Subcutaneous abdominal adipose tissue (tissue), 5 donors: ENCODE results near the gene DHX38.

Experiments used
- H3K27ac ChIP-seq: one replicate; pipeline ENCODE4 v1.7.0; 2013; ENCODE audit warnings: low read depth, mild to moderate bottlenecking, inconsistent platforms, low read length, moderate library complexity
- H3K27me3 ChIP-seq, 5 donors: one replicate each; pipeline ENCODE4 v1.7.0; 2013; ENCODE audit warnings: low read length in 5 of 5, inconsistent platforms in 1 of 5; ENCODE audit not compliant: control insufficient read depth in 5 of 5, insufficient read depth in 4 of 5
- H3K36me3 ChIP-seq, 5 donors: one replicate each; pipeline ENCODE4 v1.7.0; 2013; ENCODE audit warnings: low read length in 5 of 5; ENCODE audit not compliant: control insufficient read depth in 5 of 5, insufficient read depth in 5 of 5
- H3K4me1 ChIP-seq, 5 donors: one replicate each; pipeline ENCODE4 v1.7.0; 2013; ENCODE audit warnings: low read length in 5 of 5, mild to moderate bottlenecking in 3 of 5, moderate library complexity in 1 of 5; ENCODE audit not compliant: control insufficient read depth in 5 of 5, insufficient read depth in 5 of 5
- H3K4me3 ChIP-seq, 5 donors: one replicate each; pipeline ENCODE4 v1.7.0; 2013; ENCODE audit warnings: low read length in 5 of 5, low read depth in 1 of 5
- H3K9ac ChIP-seq, 5 donors: one replicate each; pipeline ENCODE4 v1.7.0; 2013; ENCODE audit warnings: low read length in 5 of 5, mild to moderate bottlenecking in 4 of 5, moderate library complexity in 3 of 5
- H3K9me3 ChIP-seq, 5 donors: one replicate each; pipeline ENCODE4 v1.7.0; 2013; ENCODE audit warnings: low read length in 5 of 5; ENCODE audit not compliant: control insufficient read depth in 5 of 5
- donor health status: healthy.
- donor health status: healthy.
- donor health status: healthy.
- donor health status: healthy.
- donor health status: healthy.

DHX38 gene

DNA sequence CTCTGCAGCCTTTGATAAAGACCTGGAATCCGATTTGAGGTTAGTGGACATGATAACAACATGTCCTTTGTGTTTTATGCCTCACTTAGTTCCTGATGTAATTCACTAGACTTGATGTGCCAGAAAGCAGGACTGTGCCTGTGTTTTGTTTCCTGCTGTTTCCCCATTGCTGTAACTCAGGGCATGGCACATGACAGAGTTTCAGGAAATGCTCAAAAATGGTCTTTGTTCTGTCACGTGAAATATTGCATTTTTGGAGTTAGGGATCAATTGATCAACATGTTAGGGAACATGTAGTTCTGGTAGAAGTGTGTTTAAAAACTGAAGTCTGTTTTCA, 32.8 kb downstream of the DHX38 start:
- Histone ChIP-seq H3K9ac (no peak overlapping the region), H3K27me3 (no peaks in the 10 kb centered on the region), H3K27ac (no peak overlapping the region), H3K4me1 (peaks cover 0 to 14% (median 0%) of the 10 kb centered on the region in 5 donors), H3K9me3 (no peaks in the 10 kb centered on the region), H3K36me3 (no peaks in the 10 kb centered on the region), H3K4me3 (no peak overlapping the region)

DNA sequence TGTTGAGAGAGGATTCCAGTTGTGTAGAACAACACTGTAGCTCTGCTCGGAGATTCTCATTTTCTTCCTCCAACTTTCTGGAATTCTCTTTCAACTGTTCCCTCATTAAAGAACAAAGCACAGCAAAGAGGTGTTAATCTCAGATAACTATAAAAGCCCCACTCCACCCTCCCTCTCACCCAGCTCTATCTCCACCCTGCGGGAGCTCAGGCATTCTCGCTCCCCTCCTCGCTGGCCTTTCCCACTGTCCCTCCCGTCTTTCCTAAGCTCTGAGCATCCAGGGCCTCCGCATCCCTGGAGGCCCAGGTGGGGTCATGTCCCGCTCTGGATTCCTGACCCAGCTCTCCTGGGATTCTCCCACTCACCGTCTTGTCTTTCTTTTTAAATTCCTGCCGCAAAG, 35.1 kb downstream of the DHX38 start:
- H3K9me3 ChIP-seq = no peaks in the 10 kb centered on the region
- H3K9ac ChIP-seq = no peak overlapping the region
- H3K4me3 ChIP-seq = no peak overlapping the region
- H3K27me3 ChIP-seq = no peaks in the 10 kb centered on the region
- H3K27ac ChIP-seq = no peak overlapping the region
- no peaks in the 10 kb centered on the region for H3K36me3 ChIP-seq
- H3K4me1 ChIP-seq = peaks cover 0 to 14% (median 0%) of the 10 kb centered on the region in 5 donors

DNA sequence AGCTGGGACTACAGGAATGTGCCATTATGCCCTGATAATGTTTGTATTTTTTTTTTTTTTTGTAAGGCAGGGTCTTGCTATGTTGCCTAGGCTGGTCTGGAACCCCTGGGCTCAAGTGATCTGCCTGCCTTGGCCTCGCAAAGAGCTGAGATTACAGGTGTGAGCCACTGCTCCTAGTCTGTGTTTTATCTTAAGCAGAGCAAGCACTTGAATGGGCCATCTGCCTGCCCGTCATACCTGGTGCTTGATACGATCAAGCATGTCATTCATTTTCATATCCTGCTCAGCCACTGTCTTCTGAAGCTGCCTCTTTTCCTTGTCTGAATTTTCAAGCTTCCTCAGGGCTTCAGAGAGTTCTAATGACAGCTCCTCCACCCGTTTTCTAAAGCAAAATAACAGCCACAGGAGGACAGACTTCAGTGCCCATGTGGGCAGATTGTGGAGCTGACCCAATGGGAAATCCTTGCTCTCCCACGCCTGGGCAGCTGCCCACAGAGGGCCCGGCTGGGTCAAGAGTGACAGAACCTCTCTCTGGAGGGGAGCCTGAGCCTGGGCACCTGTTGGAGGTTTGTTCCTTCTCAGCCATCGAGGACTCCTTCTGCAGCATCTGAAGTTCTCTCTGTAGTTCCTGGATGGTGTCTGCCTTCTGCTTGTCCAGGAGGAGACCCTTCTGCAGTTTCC, 36.5 kb downstream of the DHX38 start:
- Histone ChIP-seq H3K9me3 (no peaks in the 10 kb centered on the region), H3K27ac (no peak overlapping the region), H3K4me3 (no peak overlapping the region), H3K27me3 (no peaks in the 10 kb centered on the region), H3K9ac (no peak overlapping the region), H3K4me1 (peaks cover 0 to 6% (median 0%) of the 10 kb centered on the region in 5 donors), H3K36me3 (no peaks in the 10 kb centered on the region)

DNA sequence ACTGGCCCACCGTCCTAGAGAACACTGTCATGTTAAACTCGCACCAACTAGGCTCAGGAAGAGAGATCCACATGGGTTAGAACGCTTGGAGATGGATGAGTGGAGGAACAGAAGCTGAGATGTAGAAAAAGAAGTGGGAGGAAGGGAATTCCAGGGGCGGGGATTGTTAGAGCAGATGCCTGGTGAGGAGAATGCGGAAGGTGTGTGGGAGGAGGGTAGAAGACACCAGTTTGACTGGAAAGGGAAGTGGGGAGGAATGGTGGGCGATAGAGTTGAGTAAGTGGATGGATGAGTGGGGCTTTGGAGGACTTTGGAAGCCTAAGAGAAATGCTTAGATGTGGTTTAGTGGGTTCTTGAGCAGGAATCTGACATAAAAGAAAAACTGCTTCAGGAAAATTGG, 37.4 kb downstream of the DHX38 start:
- no peak overlapping the region for H3K9ac ChIP-seq
- H3K4me3 ChIP-seq = no peak overlapping the region
- no peaks in the 10 kb centered on the region for H3K9me3 ChIP-seq
- no peak overlapping the region for H3K27ac ChIP-seq
- no peaks in the 10 kb centered on the region for H3K36me3 ChIP-seq
- no peaks in the 10 kb centered on the region for H3K27me3 ChIP-seq
- H3K4me1 ChIP-seq = no peaks in the 10 kb centered on the region

DNA sequence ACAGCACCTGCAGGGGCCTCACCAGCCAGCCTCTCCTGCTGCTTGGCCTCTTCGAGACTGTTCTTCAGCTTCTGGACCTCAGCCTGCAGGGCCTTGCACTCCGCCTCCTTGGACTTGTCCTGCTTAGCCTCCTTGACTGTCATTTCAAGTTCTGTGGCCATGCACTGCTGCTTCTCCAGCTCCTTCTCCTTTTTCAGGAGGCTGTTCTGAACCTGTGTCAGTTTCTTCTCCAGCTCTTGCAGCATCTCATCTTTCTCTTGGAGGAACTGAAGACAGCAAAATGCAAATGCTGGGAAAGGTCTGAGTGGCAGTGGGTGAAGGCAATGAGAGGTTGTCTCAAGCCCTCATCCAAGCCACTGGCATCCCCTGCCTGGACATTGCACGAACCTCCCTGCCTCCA, 39.1 kb downstream of the DHX38 start:
- H3K4me3 ChIP-seq = no peak overlapping the region
- H3K9me3 ChIP-seq = no peaks in the 10 kb centered on the region

DNA sequence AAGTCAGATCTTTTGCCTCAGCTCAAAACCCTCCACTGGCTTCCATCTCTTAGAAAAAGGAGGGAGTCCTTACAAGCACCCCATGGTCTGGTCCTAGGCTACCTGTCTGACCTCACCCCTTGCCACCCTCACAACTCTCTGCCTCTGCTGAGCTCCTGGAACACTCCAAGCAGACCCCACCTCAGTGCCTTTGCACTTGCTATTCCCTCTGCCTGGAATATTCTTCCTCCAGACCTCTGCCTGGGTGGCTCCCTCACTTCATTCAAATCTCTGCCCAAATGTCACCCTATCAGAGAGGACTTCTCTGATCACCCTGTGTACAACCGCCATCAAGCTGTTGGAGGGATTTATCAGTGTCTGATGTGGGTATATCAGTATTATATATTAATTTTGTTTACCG, 40.9 kb downstream of the DHX38 start:
- no peaks in the 10 kb centered on the region for H3K27me3 ChIP-seq
- H3K4me1 ChIP-seq = no peaks in the 10 kb centered on the region
- no peak overlapping the region for H3K4me3 ChIP-seq
- no peaks in the 10 kb centered on the region for H3K9me3 ChIP-seq
- no peak overlapping the region for H3K27ac ChIP-seq
- no peaks in the 10 kb centered on the region for H3K36me3 ChIP-seq
- no peak overlapping the region for H3K9ac ChIP-seq

More for the DNA sequence above, 39.1 kb downstream of the DHX38 start:
- H3K9ac ChIP-seq = no peak overlapping the region
- H3K36me3 ChIP-seq = no peaks in the 10 kb centered on the region
- H3K27ac ChIP-seq = no peak overlapping the region
- no peaks in the 10 kb centered on the region for H3K4me1 ChIP-seq
- no peaks in the 10 kb centered on the region for H3K27me3 ChIP-seq

DNA sequence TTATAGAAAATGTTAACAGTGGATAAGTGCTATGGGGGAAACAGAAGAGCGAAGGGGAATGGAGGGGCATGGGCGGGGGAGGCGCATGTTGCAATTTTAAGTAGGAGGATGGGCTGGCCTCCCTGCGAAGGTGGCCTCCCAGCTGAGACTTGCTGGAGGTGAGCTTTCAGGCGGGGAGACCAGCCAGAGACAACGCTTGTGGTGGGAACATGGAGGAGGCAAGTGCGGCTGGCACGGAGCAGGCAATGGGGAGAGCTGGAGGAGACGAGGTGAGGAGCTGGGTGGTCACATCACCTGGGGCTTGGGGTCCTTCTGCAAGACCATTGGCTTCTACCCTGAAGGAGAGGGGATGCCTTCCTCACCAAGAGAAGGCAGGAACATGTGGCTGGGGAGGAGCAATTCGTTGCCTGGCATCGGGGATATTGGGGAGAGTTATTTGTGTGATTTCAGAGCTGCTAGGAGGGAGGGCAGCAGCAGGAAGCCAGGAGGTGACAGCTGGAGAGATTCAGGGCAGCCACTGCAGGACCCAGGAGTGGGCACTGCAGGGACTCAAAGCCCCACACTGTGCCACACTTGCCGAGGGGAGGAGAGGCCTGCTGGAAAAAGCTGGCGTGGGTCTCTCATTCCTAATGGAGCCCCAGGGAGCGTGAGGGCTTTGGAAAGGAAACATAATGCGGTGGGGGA, 43.9 kb downstream of the DHX38 start:
- H3K27me3 ChIP-seq = no peaks in the 10 kb centered on the region
- no peaks in the 10 kb centered on the region for H3K36me3 ChIP-seq
- no peak overlapping the region for H3K27ac ChIP-seq
- no peak overlapping the region for H3K4me3 ChIP-seq
- H3K4me1 ChIP-seq = no peaks in the 10 kb centered on the region
- H3K9me3 ChIP-seq = no peaks in the 10 kb centered on the region
- no peak overlapping the region for H3K9ac ChIP-seq

DNA sequence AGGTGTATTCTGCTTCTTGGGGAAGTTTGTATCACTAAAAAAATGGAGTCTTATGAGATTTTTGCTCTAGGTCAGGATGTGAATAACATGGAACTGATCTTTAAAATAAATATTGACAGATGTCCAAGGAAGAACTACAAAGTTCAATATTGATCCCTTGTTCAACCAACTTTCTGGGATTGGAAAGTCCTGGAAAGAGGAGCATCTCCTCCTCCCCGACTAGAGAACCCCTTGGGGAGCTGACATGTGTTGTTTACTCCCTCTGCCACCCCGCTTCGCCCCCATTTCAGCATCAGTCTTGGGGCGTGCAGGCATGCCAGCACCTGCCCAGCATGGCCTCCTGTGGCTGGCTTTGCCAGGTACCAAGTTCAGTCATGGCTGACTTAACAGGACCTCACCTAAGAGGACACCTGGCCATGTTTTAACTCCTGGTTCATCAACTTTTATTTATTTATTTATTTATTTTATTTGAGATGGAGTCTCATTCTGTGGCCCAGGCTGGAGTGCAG, 44.5 kb downstream of the DHX38 start:
- H3K36me3 ChIP-seq = no peaks in the 10 kb centered on the region
- H3K9ac ChIP-seq = no peak overlapping the region
- no peaks in the 10 kb centered on the region for H3K9me3 ChIP-seq
- no peak overlapping the region for H3K4me3 ChIP-seq
- H3K4me1 ChIP-seq = no peaks in the 10 kb centered on the region
- H3K27ac ChIP-seq = no peak overlapping the region
- H3K27me3 ChIP-seq = no peaks in the 10 kb centered on the region

DNA sequence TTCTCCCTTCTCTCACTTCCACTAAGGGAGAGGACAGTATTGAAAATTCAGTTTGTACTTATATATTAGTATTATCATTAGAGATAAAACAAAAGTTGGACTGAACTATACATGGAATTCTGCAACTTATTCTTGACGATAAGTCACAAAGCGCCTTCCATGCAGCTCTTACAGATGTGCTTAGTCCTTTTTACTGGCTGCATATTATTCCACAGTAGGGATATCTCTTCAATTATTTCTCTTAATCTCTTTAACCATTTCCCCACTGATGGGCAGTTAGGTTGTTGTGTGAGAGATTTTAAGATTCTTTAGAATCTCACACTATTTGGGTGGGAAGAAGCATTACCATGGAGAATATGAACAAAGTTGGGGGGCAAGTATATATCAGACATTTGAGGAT, 46.3 kb downstream of the DHX38 start:
- no peaks in the 10 kb centered on the region for H3K4me1 ChIP-seq
- H3K9ac ChIP-seq = no peak overlapping the region
- no peaks in the 10 kb centered on the region for H3K36me3 ChIP-seq
- no peaks in the 10 kb centered on the region for H3K27me3 ChIP-seq
- no peak overlapping the region for H3K27ac ChIP-seq
- H3K9me3 ChIP-seq = no peaks in the 10 kb centered on the region
- no peak overlapping the region for H3K4me3 ChIP-seq

DNA sequence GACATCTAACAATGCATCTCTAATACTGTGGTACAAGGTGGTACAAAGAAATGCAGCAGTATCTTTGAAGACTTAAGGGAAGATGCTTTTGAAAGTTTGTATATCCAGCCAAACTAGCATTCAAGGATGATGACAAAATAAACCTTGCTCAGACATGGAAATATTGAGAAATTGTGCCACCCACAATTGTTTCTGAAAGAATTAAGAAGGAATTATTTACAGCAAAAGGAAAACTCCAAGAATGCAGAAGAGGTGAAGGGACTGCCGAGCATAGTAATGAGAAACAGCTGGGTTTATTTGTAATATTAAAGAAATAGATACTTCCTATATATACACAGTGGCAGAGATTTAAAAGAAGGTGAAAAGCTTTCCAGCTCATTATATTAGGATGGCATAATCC, 48.8 kb downstream of the DHX38 start:
- no peaks in the 10 kb centered on the region for H3K36me3 ChIP-seq
- H3K9me3 ChIP-seq = no peaks in the 10 kb centered on the region
- no peak overlapping the region for H3K27ac ChIP-seq
- H3K9ac ChIP-seq = no peak overlapping the region
- no peaks in the 10 kb centered on the region for H3K4me1 ChIP-seq
- no peak overlapping the region for H3K4me3 ChIP-seq
- H3K27me3 ChIP-seq = no peaks in the 10 kb centered on the region
